ENCODE measurements around the gene TMEM238L. TPM values are rescaled to one million over a fixed set of nuclear protein-coding genes. Genes with fewer than 3 reads are reported as not detected.

TMEM238L gene
- total and polyA plus RNA-seq, 2 donors (not counting 3 experiments of a cell fraction or from before 2014, with no cell fraction given), result not detected

- no peaks in the 10 kb centered on the region for H3K9me1 ChIP-seq (replicated peaks; ENCODE audit: control insufficient read depth, extremely low read depth, insufficient read depth, low read length)
- intact Hi-C loops (cut with micrococcal nuclease), result no loop called here
- H3K4me3 ChIP-seq (replicated peaks in 1 of 3; ENCODE audit: insufficient read depth in 1 of 3, low read depth in 1 of 3, low read length in 3 of 3), result no peak overlapping the region
- TF ChIP-seq MYC (IDR thresholded peaks at IDR 0.05; ENCODE audit: low read depth, low read length), result no peak
- TF ChIP-seq JUN (IDR thresholded peaks at IDR 0.05; ENCODE audit: borderline replicate concordance, insufficient read depth, insufficient read length, low read depth), result no peak
- TF ChIP-seq POLR2A (IDR thresholded peaks at IDR 0.05; ENCODE audit: low read depth, low read length), result no peak
- no peak for TF ChIP-seq GATA2 (IDR thresholded peaks at IDR 0.05; ENCODE audit: insufficient read depth, insufficient read length, low read depth, low read length)
- no peak for TF ChIP-seq EZH2 (IDR thresholded peaks at IDR 0.05; ENCODE audit: borderline replicate concordance, low read depth, low read length, severe bottlenecking)
- no peak overlapping the region for H3K27ac ChIP-seq (ENCODE audit: insufficient read depth, low read depth, low read length)
- no peaks in the 10 kb centered on the region for H4K20me1 ChIP-seq (replicated peaks; ENCODE audit: control insufficient read depth, extremely low read depth, insufficient read depth, low read length)
- DNase-seq (ENCODE audit: low read depth, low spot score) (no peak), FAIRE-seq (no peak)
- no peaks in the 10 kb centered on the region for H3K9me3 ChIP-seq (replicated peaks; ENCODE audit: control insufficient read depth, insufficient read depth, low read length)
- H3K9ac ChIP-seq (replicated peaks; ENCODE audit: extremely low read depth, insufficient read depth, low read length), result no peak overlapping the region
- CTCF ChIA-PET, result no interaction called here
- BruUV-seq (replicated peaks), result no TSS peak
- H3K27me3 ChIP-seq (ENCODE audit: control insufficient read depth in 2 of 2, insufficient read depth in 2 of 2, low read length in 2 of 2), result no peaks in the 10 kb centered on the region
- no peaks in the 10 kb centered on the region for H3K4me1 ChIP-seq (ENCODE audit: control insufficient read depth, extremely low read depth, insufficient read depth, low read length)
- dilution Hi-C loops (cut with MboI; ENCODE audit: extremely low pct_ligation_motif_present, low sequenced_read_pairs), result no loop called here
- no peak overlapping the region for H2AFZ ChIP-seq (ENCODE audit: low read depth, low read length)
- no peaks in the 10 kb centered on the region for H3K79me2 ChIP-seq (ENCODE audit: control insufficient read depth, insufficient read depth, low read length)
- no peaks in the 10 kb centered on the region for H3K36me3 ChIP-seq (ENCODE audit: control insufficient read depth in 2 of 2, extremely low read depth in 1 of 2, insufficient read depth in 2 of 2, low read length in 2 of 2)
- POLR2A ChIA-PET, result no interaction called here
- no peak overlapping the region for H3K4me2 ChIP-seq (ENCODE audit: insufficient read depth, low read length)
These were observed 13.2 kb downstream of the TMEM238L start for GRCh38 chr17:10790491-10791401.

GRCh38 chr17:10789694-10790271 is 14.1 kb downstream of the TMEM238L start:
- no peaks in the 10 kb centered on the region for H3K9me3 ChIP-seq (replicated peaks; ENCODE audit: control insufficient read depth, insufficient read depth, low read length)
- no peak overlapping the region for H3K27ac ChIP-seq (ENCODE audit: insufficient read depth, low read depth, low read length)
- H3K79me2 ChIP-seq (ENCODE audit: control insufficient read depth, insufficient read depth, low read length), result no peaks in the 10 kb centered on the region
- no peaks in the 10 kb centered on the region for H4K20me1 ChIP-seq (replicated peaks; ENCODE audit: control insufficient read depth, extremely low read depth, insufficient read depth, low read length)
- no peak for TF ChIP-seq EZH2 (IDR thresholded peaks at IDR 0.05; ENCODE audit: borderline replicate concordance, low read depth, low read length, severe bottlenecking)
- no peak for TF ChIP-seq CTCF (IDR thresholded peaks at IDR 0.05; ENCODE audit: extremely low read depth in 1 of 2, insufficient read depth in 1 of 2, low read depth in 1 of 2, low read length in 2 of 2)
- TF ChIP-seq FOS (IDR thresholded peaks at IDR 0.05; ENCODE audit: borderline replicate concordance, insufficient read depth, low read length), result no peak
- no peak for TF ChIP-seq GATA2 (IDR thresholded peaks at IDR 0.05; ENCODE audit: insufficient read depth, insufficient read length, low read depth, low read length)
- no peak for TF ChIP-seq JUN (IDR thresholded peaks at IDR 0.05; ENCODE audit: borderline replicate concordance, insufficient read depth, insufficient read length, low read depth)
- TF ChIP-seq MYC (IDR thresholded peaks at IDR 0.05; ENCODE audit: low read depth, low read length), result no peak
- TF ChIP-seq MAX (IDR thresholded peaks at IDR 0.05; ENCODE audit: insufficient read depth, insufficient read length), result no peak
- no peak for TF ChIP-seq POLR2AphosphoS5 (IDR thresholded peaks at IDR 0.05; ENCODE audit: insufficient read depth, low read depth, low read length)
- TF ChIP-seq POLR2A (IDR thresholded peaks at IDR 0.05; ENCODE audit: low read depth, low read length), result no peak
- H3K4me3 ChIP-seq (replicated peaks in 1 of 3; ENCODE audit: insufficient read depth in 1 of 3, low read depth in 1 of 3, low read length in 3 of 3), result no peak overlapping the region
- H3K27me3 ChIP-seq (ENCODE audit: control insufficient read depth in 2 of 2, insufficient read depth in 2 of 2, low read length in 2 of 2), result no peaks in the 10 kb centered on the region
- no peak overlapping the region for H3K9ac ChIP-seq (replicated peaks; ENCODE audit: extremely low read depth, insufficient read depth, low read length)
- FAIRE-seq, result no peak
- BruUV-seq (replicated peaks), result no TSS peak
- H3K4me2 ChIP-seq (ENCODE audit: insufficient read depth, low read length), result no peak overlapping the region
- H2AFZ ChIP-seq (ENCODE audit: low read depth, low read length), result no peak overlapping the region
- ChIA-PET POLR2A (no interaction called here), CTCF (no interaction called here)
- no peaks in the 10 kb centered on the region for H3K36me3 ChIP-seq (ENCODE audit: control insufficient read depth in 2 of 2, extremely low read depth in 1 of 2, insufficient read depth in 2 of 2, low read length in 2 of 2)
- no peak for DNase-seq (ENCODE audit: low read depth, low spot score)
- dilution Hi-C loops (cut with MboI; ENCODE audit: extremely low pct_ligation_motif_present, low sequenced_read_pairs) (no loop called here), intact Hi-C loops (cut with micrococcal nuclease) (no loop called here)
- H3K9me1 ChIP-seq (replicated peaks; ENCODE audit: control insufficient read depth, extremely low read depth, insufficient read depth, low read length), result no peaks in the 10 kb centered on the region
- H3K4me1 ChIP-seq (ENCODE audit: control insufficient read depth, extremely low read depth, insufficient read depth, low read length), result no peaks in the 10 kb centered on the region

All from endothelial cell of umbilical vein (primary cell).